ENCODE results near the gene FOXA2. TPM values are rescaled to one million over a fixed set of nuclear protein-coding genes. Genes with fewer than 3 reads are reported as not detected.

Gene FOXA2
- total and polyA plus RNA-seq, 2 of the 13 experiments (the other 11 are each of a cell fraction or from before 2014, with no cell fraction given): 8.8 to 12.2 TPM

- TF ChIP-seq ZBTB8A (CRISPR knock-in tag; IDR thresholded peaks at IDR 0.05; ENCODE audit: borderline replicate concordance, low read depth) (no peak), ZNF616 (CRISPR knock-in tag; IDR thresholded peaks at IDR 0.05; ENCODE audit: low read depth) (no peak), ZNF660 (CRISPR knock-in tag; IDR thresholded peaks at IDR 0.05; ENCODE audit: borderline replicate concordance, low read depth) (no peak), ZNF451 (CRISPR knock-in tag; IDR thresholded peaks at IDR 0.05) (no peak), JARID2 (CRISPR knock-in tag; IDR thresholded peaks at IDR 0.05; ENCODE audit: insufficient replicate concordance) (no peak), KLF12 (CRISPR knock-in tag; IDR thresholded peaks at IDR 0.05; ENCODE audit: borderline replicate concordance) (no peak), NFRKB (IDR thresholded peaks at IDR 0.05) (no peak), ZNF550 (CRISPR knock-in tag; IDR thresholded peaks at IDR 0.05; ENCODE audit: borderline replicate concordance) (no peak), ELF4 (CRISPR knock-in tag; IDR thresholded peaks at IDR 0.05; ENCODE audit: borderline replicate concordance) (no peak), ZNF468 (CRISPR knock-in tag; IDR thresholded peaks at IDR 0.05) (0 out of 2 replicates have a peak, but pooled peaks have one; percentile 47), ATF3 (CRISPR knock-in tag; IDR thresholded peaks at IDR 0.05) (0 out of 2 replicates have a peak, but pooled peaks have one; percentile 17), SP140L (CRISPR knock-in tag; IDR thresholded peaks at IDR 0.05; ENCODE audit: borderline replicate concordance) (no peak), ZNF224 (CRISPR knock-in tag; IDR thresholded peaks at IDR 0.05) (peak; percentile 70; the same call in 1 of the 2 replicates), ZKSCAN8 (CRISPR knock-in tag; IDR thresholded peaks at IDR 0.05; ENCODE audit: borderline replicate concordance) (0 out of 2 replicates have a peak, but pooled peaks have one; percentile 2), ZBTB44 (CRISPR knock-in tag; IDR thresholded peaks at IDR 0.05) (no peak), ESRRA (CRISPR knock-in tag; IDR thresholded peaks at IDR 0.05; ENCODE audit: low read depth) (peak; percentile 83), GABPB1 (CRISPR knock-in tag; IDR thresholded peaks at IDR 0.05) (no peak), SIX4 (CRISPR knock-in tag; IDR thresholded peaks at IDR 0.05) (no peak), ZFP1 (CRISPR knock-in tag; IDR thresholded peaks at IDR 0.05) (no peak), ZNF564 (CRISPR knock-in tag; IDR thresholded peaks at IDR 0.05) (no peak), PAWR (CRISPR knock-in tag; IDR thresholded peaks at IDR 0.05; ENCODE audit: borderline replicate concordance) (no peak)
- TF ChIP-seq, protein P1, sequence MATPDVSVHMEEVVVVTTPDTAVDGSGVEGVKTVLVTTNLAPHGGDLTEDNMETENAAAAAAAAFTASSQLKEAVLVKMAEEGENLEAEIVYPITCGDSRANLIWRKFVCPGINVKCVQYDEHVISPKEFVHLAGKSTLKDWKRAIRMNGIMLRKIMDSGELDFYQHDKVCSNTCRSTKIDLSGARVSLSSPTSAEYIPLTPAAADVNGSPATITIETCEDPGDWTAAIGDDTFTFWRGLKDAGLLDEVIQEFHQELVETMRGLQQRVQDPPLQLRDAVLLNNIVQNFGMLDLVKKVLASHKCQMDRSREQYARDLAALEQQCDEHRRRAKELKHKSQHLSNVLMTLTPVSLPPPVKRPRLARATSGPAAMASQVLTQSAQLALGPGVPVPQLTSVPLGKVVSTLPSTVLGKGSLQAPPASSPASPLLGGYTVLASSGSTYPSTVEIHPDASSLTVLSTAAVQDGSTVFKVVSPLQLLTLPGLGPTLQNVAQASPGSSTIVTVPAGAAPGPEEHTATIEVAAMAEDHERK (CRISPR knock-in tag; IDR thresholded peaks at IDR 0.05; ENCODE audit: low read depth): no peak
- TF ChIP-seq, protein P2, sequence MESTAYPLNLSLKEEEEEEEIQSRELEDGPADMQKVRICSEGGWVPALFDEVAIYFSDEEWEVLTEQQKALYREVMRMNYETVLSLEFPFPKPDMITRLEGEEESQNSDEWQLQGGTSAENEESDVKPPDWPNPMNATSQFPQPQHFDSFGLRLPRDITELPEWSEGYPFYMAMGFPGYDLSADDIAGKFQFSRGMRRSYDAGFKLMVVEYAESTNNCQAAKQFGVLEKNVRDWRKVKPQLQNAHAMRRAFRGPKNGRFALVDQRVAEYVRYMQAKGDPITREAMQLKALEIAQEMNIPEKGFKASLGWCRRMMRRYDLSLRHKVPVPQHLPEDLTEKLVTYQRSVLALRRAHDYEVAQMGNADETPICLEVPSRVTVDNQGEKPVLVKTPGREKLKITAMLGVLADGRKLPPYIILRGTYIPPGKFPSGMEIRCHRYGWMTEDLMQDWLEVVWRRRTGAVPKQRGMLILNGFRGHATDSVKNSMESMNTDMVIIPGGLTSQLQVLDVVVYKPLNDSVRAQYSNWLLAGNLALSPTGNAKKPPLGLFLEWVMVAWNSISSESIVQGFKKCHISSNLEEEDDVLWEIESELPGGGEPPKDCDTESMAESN (CRISPR knock-in tag; conservative IDR thresholded peaks at IDR 0.05): no peak
- TF ChIP-seq, protein P3, sequence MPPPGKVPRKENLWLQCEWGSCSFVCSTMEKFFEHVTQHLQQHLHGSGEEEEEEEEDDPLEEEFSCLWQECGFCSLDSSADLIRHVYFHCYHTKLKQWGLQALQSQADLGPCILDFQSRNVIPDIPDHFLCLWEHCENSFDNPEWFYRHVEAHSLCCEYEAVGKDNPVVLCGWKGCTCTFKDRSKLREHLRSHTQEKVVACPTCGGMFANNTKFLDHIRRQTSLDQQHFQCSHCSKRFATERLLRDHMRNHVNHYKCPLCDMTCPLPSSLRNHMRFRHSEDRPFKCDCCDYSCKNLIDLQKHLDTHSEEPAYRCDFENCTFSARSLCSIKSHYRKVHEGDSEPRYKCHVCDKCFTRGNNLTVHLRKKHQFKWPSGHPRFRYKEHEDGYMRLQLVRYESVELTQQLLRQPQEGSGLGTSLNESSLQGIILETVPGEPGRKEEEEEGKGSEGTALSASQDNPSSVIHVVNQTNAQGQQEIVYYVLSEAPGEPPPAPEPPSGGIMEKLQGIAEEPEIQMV (CRISPR knock-in tag; IDR thresholded peaks at IDR 0.05; ENCODE audit: low read depth): peak; percentile 45; the same call in 1 of the 2 replicates
Measured at GRCh38 chr20:22536141-22536828, 48.1 kb downstream of the FOXA2 start (continued).
